ENCODE data around the gene CST8.
"Not testable (repeated sequence)": the region's sequence is repeated elsewhere in the genome, so short reads cannot be mapped to it uniquely, and the experiment has no call there.

Gene CST8, protein sequence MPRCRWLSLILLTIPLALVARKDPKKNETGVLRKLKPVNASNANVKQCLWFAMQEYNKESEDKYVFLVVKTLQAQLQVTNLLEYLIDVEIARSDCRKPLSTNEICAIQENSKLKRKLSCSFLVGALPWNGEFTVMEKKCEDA

GRCh38 chr20:23490817-23491216 is at the start of gene CST8:
TSS of gene CST8 (plus strand) at chr20:23491117. CDS start at chr20:23491668, 551 bp downstream.
- no peak for DNase-seq (ENCODE audit: low read depth)

DNA sequence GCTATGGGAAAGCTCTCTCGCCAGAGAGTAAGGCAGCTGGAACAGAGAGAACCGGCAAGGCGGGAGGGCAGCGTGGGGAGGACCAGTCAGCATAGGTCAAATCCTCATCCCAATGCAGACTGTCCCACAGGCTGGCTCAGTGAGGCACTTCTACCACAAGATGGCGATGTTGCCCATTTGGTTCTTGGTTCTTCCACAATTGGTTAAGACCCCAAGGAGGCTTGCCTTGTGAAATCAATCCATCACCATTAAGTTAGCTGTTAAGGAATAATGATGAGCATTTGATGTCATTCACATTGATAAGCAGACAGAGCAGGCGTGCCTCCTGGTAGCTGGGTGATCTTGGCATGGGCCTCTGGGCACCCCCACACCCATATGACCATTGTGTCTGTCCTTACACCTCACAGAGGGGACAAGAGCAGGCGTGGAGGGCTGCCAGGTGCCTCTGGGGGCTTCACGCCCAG is 49.0 kb upstream of the CST8 start:
- DNase-seq (ENCODE audit: low read depth): peak; percentile 45

DNA sequence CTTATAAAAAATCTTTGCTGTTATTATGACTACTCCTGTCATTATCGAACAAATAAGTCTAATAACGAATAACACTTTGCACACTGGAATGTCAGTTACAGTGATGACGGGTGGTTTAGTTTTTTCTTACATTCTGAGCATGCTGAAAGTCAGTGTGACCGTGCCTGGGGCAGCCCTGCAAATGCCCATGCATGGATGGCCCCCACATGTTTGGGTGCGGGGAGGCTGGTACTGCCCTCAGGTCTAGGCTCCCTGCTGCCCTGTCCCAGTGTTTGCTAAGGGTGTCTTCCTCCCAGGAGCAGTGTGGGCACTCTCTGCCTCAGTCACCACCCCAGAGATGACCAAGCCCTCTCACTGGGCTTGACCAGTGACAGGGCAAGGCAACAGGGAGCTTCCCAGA is 48.5 kb upstream of the CST8 start:
- no peak for DNase-seq (ENCODE audit: low read depth)

GRCh38 chr20:23444859-23445258 is 46.1 kb upstream of the CST8 start:
- DNase-seq (ENCODE audit: low read depth): no peak

GRCh38 chr20:23445596-23446217 is 45.2 kb upstream of the CST8 start:
- no peak for DNase-seq (ENCODE audit: low read depth)

GRCh38 chr20:23446505-23446904 is 44.4 kb upstream of the CST8 start:
- DNase-seq (ENCODE audit: low read depth): no peak

DNA sequence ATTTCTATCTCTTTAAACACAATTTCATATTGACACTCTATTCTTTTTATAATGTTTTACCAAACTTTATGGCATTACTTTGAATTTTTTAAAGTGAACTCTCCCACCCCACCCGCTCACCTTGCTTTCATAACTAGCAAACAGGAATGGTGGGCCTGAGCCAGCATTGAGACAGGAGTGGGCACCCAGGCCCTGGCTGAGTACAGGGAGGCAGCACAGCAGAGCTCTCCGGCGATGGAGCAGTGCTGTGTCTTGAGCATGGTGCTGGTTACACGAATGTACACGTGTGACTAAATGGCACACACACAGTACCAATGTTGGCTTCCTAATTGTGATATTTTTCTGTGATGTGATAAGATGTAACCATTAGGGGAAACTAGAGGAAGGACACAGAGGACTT is 42.8 kb upstream of the CST8 start:
- no peak for DNase-seq (ENCODE audit: low read depth)

DNA sequence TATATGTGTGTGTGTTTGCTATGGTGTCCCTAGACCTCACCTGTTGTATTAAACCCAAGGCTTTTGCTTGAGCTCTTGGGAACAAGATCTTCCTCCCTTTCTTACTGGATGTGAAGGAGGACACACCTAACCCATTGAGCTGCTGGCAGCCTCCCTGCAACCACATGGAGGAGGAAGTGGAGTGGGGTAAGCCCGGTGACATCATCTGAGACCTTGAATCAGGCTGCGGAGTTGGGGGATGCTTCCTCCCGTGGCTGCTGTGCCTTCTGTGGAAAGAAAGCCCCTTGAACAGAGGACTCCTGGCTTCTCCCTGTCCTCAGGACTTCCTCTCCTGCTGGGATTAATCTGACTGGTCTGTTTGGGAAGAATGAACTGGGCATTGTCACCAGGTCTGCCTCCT is 41.5 kb upstream of the CST8 start:
- no peak for DNase-seq (ENCODE audit: low read depth)

DNA sequence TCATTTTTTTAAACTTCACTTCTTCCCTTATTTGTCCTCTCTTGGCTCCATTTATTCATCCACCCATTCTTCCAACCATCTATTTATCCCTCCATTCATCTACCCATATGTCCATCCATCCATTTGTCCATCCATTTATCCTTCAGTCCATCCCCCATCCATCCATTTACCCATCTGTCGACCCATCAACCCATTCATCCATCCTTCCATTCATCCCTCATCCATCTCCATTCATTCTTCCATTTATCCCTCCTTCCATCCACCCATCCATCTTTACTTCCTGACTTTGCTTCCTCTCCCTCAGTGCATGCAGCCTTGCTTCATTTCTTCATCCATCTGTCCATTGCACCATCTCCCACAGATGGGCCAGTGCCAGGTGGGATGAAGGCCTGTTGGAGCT is 40.0 kb upstream of the CST8 start:
- DNase-seq (ENCODE audit: low read depth): no peak

DNA sequence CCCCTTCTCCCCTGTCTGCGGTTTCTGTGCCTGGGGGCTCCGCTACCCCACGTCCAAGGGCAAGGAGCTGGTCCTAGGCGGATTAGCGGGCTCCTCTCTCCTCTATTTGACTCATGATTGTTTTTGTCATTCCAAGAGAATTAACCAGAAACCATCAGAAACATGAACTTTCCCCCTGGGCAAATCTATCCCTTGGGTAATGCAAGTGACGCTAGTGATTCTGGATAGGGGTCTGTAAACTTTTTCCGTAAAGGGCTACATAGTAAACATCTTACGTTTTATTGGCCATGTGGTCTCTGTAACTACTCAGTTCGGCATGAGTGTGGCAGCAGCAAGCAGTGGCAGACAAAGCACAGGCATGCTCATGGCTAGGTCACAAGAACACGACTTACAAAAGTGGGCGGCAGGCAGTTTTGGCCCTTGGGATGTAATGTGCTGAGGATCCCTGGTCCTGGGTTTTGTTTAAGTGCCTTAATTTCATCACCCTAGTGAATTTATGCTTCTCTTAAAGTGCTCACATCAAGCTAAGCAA is 38.9 kb upstream of the CST8 start:
- no peak for DNase-seq (ENCODE audit: low read depth)

DNA sequence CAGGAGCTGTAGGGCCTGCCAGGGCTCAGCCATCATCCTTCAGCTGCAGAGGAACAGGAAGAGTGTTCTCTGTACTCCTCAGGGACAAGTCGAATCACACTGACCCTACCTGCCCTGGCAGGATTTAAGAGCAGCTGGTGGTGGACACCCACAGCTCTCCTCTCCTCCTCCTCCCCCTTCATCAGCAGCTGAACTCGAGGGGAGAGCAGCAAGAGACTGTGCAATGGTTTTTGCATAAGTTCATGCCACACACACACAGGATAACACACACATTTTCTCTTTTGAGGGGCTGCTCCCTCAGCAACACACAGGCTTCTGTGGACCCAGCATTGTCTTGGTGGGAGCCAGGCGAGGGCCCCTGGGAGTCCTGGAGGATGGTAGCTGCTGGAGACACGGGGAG is 38.1 kb upstream of the CST8 start, which contains the start of gene CST11:
TSS of gene CST11 (minus strand) at position 101 of the 400 bp plus-strand sequence. CDS start at position 36, 65 bp downstream.
- no peak for DNase-seq (ENCODE audit: low read depth)

- DNase-seq (ENCODE audit: low read depth): no peak
Measured at GRCh38 chr20:23453549-23454543, 37.1 kb upstream of the CST8 start.

GRCh38 chr20:23454816-23455215 is 36.1 kb upstream of the CST8 start:
- DNase-seq (ENCODE audit: low read depth): no peak

- no peak for DNase-seq (ENCODE audit: low read depth)
Measured at GRCh38 chr20:23455639-23456038, 35.3 kb upstream of the CST8 start.

- no peak for DNase-seq (ENCODE audit: low read depth)
Measured at GRCh38 chr20:23456409-23456808, 34.5 kb upstream of the CST8 start.

DNA sequence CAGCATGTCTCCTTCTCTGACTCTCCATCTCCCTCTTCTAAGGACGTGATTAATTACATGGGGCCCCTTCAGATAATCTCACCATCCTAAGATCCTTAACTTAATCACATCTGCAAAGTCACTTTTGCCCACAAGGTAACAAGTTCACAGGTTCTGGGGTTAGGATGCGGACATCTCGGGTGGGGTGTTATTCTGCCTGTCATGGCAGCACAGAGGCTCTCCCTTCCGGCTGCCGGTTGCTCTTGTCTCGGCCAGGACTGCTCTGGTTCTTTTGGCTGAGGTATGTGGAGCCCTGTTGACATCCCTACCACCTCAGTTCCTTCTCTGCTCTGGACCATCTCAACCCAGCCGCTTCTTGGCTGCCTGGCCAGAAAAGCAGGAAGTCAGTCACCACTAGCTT is 34.0 kb upstream of the CST8 start:
- no peak for DNase-seq (ENCODE audit: low read depth)

GRCh38 chr20:23459461-23460150 is 31.3 kb upstream of the CST8 start:
- DNase-seq (ENCODE audit: low read depth): no peak

DNA sequence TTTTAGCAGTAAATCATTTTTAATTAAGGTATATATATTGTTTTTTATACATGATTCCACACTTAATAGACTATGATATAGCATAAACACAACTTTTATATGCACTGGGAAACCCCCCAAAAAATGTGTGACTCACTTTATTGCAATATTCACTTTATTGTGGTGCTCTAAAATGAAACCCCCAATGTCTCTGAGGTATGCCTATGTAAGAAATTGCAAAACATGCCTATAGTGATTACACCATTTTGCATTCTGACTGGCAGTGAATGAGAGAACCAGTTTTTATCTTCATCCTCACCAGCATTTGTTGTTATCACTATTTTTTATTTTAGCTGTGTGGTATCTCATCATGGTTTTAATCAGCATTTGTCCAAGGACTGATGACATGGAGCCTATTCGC is 29.7 kb upstream of the CST8 start:
- no peak for DNase-seq (ENCODE audit: low read depth)

DNA sequence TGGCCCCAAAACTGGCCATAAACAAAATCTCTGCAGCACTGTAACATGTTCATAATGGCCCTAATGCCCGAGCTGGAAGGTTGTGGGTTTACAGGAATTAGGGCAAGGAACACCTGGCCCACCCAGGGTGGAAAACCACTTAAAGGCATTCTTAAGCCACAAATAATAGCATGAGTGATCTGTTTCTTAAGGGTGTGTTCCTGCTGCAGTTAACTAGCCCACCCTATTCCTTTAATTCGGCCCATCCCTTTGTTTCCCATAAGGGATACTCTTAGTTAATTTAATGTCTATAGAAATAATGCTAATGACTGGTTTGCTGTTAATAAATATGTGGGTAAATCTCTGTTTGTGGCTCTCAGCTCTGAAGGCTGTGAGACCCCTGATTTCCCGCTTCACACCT is 24.0 kb upstream of the CST8 start:
- DNase-seq (ENCODE audit: low read depth): not testable (repeated sequence)

DNA sequence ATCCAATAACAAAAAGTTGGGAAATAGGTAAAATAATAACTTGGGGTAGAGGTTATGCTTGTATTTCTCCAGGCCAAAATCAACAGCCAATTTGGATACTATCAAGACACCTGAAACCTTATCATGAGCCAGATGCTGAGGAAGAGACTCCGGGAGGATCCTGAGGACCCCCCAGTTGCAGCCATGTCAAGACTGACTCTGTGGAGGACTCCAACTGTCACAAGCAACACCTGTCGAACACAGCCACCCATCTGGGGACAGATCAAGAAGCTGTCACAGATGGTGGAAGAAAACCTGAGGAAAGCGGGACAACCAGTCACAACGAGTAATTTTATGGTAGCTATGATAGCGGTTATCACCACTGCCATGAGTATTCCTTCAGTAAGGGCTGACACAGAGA is 18.6 kb upstream of the CST8 start:
- DNase-seq (ENCODE audit: low read depth): not testable (repeated sequence)

DNA sequence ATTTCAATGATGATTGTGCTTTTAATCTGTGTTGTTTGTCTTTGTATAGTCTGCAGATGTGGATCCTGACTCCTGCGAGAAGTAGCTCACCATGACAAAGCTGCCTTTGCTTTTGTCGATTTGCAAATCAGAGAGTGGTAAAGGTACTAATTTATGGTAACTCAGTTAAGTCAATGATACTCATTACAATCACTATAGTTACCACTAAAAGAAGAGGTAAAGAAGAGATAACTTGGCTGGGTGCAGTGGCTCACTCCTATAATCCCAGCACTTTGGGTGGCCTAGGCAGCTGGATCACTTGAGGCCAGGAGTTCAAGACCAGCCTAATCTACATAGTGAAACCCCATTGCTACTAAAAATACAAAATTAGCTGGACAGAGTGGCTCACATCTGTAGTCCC is 17.6 kb upstream of the CST8 start:
- not testable (repeated sequence) for DNase-seq (ENCODE audit: low read depth)

GRCh38 chr20:23475395-23475794 is 15.5 kb upstream of the CST8 start:
- no peak for DNase-seq (ENCODE audit: low read depth)

Measured in stimulated activated CD8-positive, alpha-beta memory T cell treated with anti-CD3 and anti-CD28 coated beads, Interleukin-4, amount 100 ng/mL, for 24 hours (primary cell).